GM19372 (cell line): ENCODE results near the gene SLC1A2.

Source experiments
- ATAC-seq: cut with Tn5 transposase; IDR thresholded peaks from one replicate; pipeline ENCODE4 v1.9.1; 2021; ENCODE audit warnings: mild to moderate bottlenecking, low read depth, moderate library complexity; ENCODE audit not compliant: unreplicated experiment

Gene SLC1A2

GRCh38 chr11:35206616-35207015 is 212.7 kb downstream of the SLC1A2 start:
- no peak for ATAC-seq

- no peak for ATAC-seq
Measured at GRCh38 chr11:35204614-35205013, 214.7 kb downstream of the SLC1A2 start.
